GM20000 (cell line): ENCODE measurements around the gene RBBP8.
A peak's percentile ranks its signal among the peaks of the same experiment; 100 is the strongest.

Experiments used
- DNase-seq: peaks from one replicate; pipeline ENCODE4 v3.0.0; 2012; ENCODE audit warnings: low spot score
- TF ChIP-seq, protein P1 (sequence below): IDR thresholded peaks from 2 replicates; pipeline ENCODE4 v1.5.1; 2012; ENCODE audit warnings: mild to moderate bottlenecking, control low read depth; ENCODE audit errors: extremely low read depth, missing control alignments

The RBBP8 gene

DNA sequence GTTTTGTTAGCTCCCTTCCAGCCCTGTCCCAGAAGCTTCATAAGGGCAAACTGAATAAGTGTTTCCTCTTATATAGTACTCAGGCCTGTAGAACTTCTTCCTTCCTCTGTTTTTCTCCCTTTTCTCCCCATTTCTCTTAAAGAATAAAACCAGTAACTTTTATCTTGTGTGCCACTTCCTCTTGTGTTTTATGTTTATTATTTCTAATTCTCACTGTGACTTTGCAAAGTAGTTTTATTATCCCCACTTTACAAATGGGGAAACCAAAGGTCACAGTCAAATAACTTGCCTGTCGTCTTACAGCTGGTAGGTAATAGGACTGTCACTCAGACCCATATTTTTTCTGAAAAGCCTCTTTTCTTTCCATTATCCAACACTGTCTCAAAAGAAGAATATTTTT is 42.4 kb downstream of the RBBP8 start:
- no peak for DNase-seq
- TF ChIP-seq, protein P1, sequence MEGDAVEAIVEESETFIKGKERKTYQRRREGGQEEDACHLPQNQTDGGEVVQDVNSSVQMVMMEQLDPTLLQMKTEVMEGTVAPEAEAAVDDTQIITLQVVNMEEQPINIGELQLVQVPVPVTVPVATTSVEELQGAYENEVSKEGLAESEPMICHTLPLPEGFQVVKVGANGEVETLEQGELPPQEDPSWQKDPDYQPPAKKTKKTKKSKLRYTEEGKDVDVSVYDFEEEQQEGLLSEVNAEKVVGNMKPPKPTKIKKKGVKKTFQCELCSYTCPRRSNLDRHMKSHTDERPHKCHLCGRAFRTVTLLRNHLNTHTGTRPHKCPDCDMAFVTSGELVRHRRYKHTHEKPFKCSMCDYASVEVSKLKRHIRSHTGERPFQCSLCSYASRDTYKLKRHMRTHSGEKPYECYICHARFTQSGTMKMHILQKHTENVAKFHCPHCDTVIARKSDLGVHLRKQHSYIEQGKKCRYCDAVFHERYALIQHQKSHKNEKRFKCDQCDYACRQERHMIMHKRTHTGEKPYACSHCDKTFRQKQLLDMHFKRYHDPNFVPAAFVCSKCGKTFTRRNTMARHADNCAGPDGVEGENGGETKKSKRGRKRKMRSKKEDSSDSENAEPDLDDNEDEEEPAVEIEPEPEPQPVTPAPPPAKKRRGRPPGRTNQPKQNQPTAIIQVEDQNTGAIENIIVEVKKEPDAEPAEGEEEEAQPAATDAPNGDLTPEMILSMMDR = no peak

DNA sequence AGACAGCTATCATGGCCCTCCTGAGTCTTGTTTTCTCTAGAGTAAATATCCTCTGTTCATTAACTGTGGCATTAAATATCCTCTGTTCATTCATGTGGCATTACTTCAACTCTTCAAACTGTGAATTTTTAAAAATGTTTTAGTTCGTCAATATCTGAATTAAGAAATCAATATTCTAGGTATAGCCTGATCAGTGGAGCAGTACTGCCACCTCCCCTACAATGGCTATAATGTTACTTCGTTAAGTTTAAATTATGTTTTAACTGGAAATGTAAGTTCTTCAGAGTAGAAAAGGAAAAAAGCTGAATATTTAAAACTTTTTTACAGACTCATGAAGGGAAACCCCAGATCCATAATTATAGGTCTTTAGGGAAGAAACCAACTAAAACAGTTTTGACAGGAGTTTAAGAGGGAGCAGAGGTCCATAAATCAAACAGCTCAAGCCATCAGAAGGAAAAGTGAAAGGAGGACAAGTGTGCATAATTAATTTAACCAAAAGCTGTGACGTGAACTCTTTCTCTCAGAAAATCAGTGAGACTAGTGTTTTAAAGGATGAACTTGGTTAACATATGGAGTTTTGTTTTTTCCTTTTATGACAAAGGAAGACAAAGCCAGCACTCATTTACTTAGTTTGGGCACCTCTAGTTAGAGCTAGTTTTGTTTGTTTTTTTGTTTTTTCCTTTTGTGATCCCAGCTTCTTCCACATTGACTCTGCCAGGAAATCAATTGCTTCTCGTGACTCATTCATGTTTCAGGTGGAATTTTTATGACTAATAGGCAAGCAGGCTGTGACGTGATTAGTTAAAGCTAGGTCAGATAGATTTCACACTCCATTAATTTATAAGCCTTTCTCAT is 44.9 kb downstream of the RBBP8 start:
- TF ChIP-seq, protein P1 = no peak
- peak; percentile 13 for DNase-seq

GRCh38 chr18:22980394-22980793 is 47.3 kb downstream of the RBBP8 start:
- TF ChIP-seq, protein P1 = no peak
- DNase-seq = no peak

- DNase-seq = no peak
- TF ChIP-seq, protein P1 = no peak
These were observed 48.4 kb downstream of the RBBP8 start for GRCh38 chr18:22981274-22982133.

- DNase-seq = peak; percentile 18
- TF ChIP-seq, protein P1 = no peak
These were observed 50.0 kb downstream of the RBBP8 start for GRCh38 chr18:22983175-22983574.

DNA sequence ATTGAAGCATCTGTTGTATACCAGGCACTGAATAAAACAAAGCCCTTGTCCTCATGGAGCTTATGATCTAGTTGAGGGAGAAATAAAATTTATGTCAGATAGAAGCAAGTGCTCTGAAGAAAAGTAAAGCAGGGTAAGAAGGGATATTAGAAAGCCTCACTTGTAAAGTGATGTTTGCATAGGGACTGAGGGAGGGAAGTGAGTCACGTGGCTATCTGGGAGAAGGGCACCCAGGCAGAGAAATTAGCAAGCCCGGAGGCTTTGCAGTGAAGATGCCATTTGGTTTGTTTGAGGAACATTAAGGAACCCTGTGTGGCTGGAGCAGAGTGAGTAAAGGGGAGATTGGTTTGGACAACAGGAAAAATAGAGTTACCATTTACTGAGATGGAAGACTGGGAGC is 52.1 kb downstream of the RBBP8 start:
- TF ChIP-seq, protein P1 = no peak

More for the DNA sequence above, 52.1 kb downstream of the RBBP8 start:
- no peak for DNase-seq
